Ovary (tissue), 3 donors: ENCODE data around the gene PADI4.

Experiments
- CTCF ChIP-seq, 3 donors: fragments of 450-650 bp in 2 of 3; fragments of 200-600 bp in 1 of 3; IDR thresholded peaks; one replicate each; pipeline versions ENCODE4 v1.5.1 to v1.8.0; 2016 to 2022; ENCODE audit warnings: antibody characterized with exemption in 3 of 3, mild to moderate bottlenecking in 1 of 3
- POLR2A ChIP-seq: fragments of 450-650 bp; IDR thresholded peaks from one replicate; pipeline ENCODE4 v1.6.1; 2017; ENCODE audit warnings: antibody characterized with exemption, mild to moderate bottlenecking, moderate library complexity
- donor health status: DM: no; HTN: no; CAD: no.

- TF ChIP-seq POLR2A = no peak
- TF ChIP-seq CTCF (IDR thresholded peaks at IDR 0.05) = no peak
Observed at GRCh38 chr1:17412093-17412870, 104.3 kb downstream of the PADI4 start.
